Spleen (tissue), 11 donors: Measurements from ENCODE around the gene C4B. TPM values are rescaled to one million over a fixed set of nuclear protein-coding genes. Genes with fewer than 3 reads are reported as not detected.

Experiments
- DNase-seq: peaks from one replicate; pipeline ENCODE4 v3.0.0-alpha.2; 2020
- H3K27ac ChIP-seq, 8 donors: fragments of 200-600 bp; sonication (generic) in 7 of 8; 1 replicate in 4 of 8; 2 replicates in 4 of 8; pipeline versions ENCODE4 v1.5.0 to v1.8.0; 2016 to 2021; ENCODE audit warnings: inconsistent platforms in 4 of 8, mild to moderate bottlenecking in 4 of 8, moderate library complexity in 1 of 8
- H3K27me3 ChIP-seq, 7 donors: fragments of 200-600 bp; sonication (generic) in 6 of 7; replicated peaks in 1 of 7; 1 replicate in 4 of 7; 2 replicates in 3 of 7; pipeline versions ENCODE4 v1.5.0 to v1.8.0; 2016 to 2021; ENCODE audit warnings: inconsistent platforms in 3 of 7, mild to moderate bottlenecking in 1 of 7
- H3K36me3 ChIP-seq, 6 donors: fragments of 200-600 bp; sonication (generic) in 5 of 6; 1 replicate in 4 of 6; 2 replicates in 2 of 6; pipeline versions ENCODE4 v1.5.0 to v1.8.0; 2016 to 2021; ENCODE audit warnings: inconsistent platforms in 2 of 6
- H3K4me1 ChIP-seq, 6 donors: fragments of 200-600 bp; sonication (generic) in 5 of 6; 1 replicate in 3 of 6; 2 replicates in 3 of 6; pipeline versions ENCODE4 v1.5.0 to v1.8.0; 2016 to 2021; ENCODE audit warnings: inconsistent platforms in 3 of 6
- H3K4me3 ChIP-seq, 8 donors: fragments of 200-600 bp; sonication (generic) in 7 of 8; 1 replicate in 4 of 8; 2 replicates in 4 of 8; pipeline versions ENCODE4 v1.5.0 to v1.8.0; 2016 to 2021; ENCODE audit warnings: inconsistent platforms in 4 of 8, mild to moderate bottlenecking in 4 of 8, moderate library complexity in 2 of 8
- H3K9me3 ChIP-seq, 8 donors: fragments of 200-600 bp; sonication (generic) in 7 of 8; 1 replicate in 4 of 8; 2 replicates in 4 of 8; pipeline versions ENCODE4 v1.5.0 to v1.8.0; 2016 to 2021; ENCODE audit warnings: inconsistent platforms in 4 of 8
- POLR2A ChIP-seq, 3 donors: fragments of 450-650 bp; IDR thresholded peaks; one replicate each; pipeline ENCODE4 v1.5.1; 2017; ENCODE audit warnings: antibody characterized with exemption in 3 of 3, mild to moderate bottlenecking in 1 of 3
- POLR2AphosphoS5 ChIP-seq, 3 donors: sonication (generic); formaldehyde crosslinking; IDR thresholded peaks; one replicate each; pipeline ENCODE4 v1.5.1; 2017; ENCODE audit warnings: antibody characterized with exemption in 3 of 3
- WGBS, 5 donors: extraction: QIAGEN DNeasy Blood & Tissue Kit in 3 of 5; methylation state at CpG; one replicate each; pipeline versions ENCODE4 v1.1.5 to v1.1.7; 2013 to 2018; 5-methylcytosine and 5-hydroxymethylcytosine counted together
- intact Hi-C: fragments of 100-400 bp; cut with DNase I; formaldehyde crosslinking; loops from one replicate; pipeline ENCODE4 v1.15.0; 2023; ENCODE audit warnings: low total_unique reads
- polyA plus RNA-seq, 3 donors: library from polyadenylated mRNA; stranded (reverse); fragments of 200-250 nt; gene quantifications; one replicate each; pipeline ENCODE4 v1.2.1, GENCODE V29; 2013
- total RNA-seq, 7 donors: library from RNA; depleted of rRNA in 3 of 7; stranded (reverse); fragments of >200 nt in 3 of 7; fragmentation: NEBNext Ultra II Directional in 4 of 7; extraction: Animal tissue kit (Norgen Biotek cat#: 25700) in 4 of 7; gene quantifications; one replicate each; pipeline versions ENCODE4 v1.1.0 to v1.2.1, GENCODE V29; 2016 to 2021
- TF ChIP-seq, protein P1 (sequence below), 11 experiments: fragments of 200-600 bp in 7 of 11; fragments of 450-650 bp in 4 of 11; sonication (generic) in 4 of 11; IDR thresholded peaks in 8 of 11; conservative IDR thresholded peaks in 3 of 11; 1 replicate in 7 of 11; 2 replicates in 4 of 11; pipeline versions ENCODE4 v1.4.0 to v1.8.0; 2016 to 2021; ENCODE audit warnings: antibody characterized with exemption in 11 of 11, inconsistent platforms in 4 of 11, mild to moderate bottlenecking in 1 of 11
- donor health status: healthy with polysubstance abuse.
- donor health status: DM: no; HTN: no; CAD: no; lungs with moderate emphysema.
- donor health status: DM: no; HTN: no; CAD: no.
- donor health status: Bipolar disorder and iron deficiency.
- donor health status: healthy.
- donor health status: DM: no; HTN: no; CAD: no.
- donor health status: DM: yes; HTN: yes; CAD: no.

Gene C4B
- total and polyA plus RNA-seq, 10 donors = 57.8 to 308 (median 103) TPM

DNA sequence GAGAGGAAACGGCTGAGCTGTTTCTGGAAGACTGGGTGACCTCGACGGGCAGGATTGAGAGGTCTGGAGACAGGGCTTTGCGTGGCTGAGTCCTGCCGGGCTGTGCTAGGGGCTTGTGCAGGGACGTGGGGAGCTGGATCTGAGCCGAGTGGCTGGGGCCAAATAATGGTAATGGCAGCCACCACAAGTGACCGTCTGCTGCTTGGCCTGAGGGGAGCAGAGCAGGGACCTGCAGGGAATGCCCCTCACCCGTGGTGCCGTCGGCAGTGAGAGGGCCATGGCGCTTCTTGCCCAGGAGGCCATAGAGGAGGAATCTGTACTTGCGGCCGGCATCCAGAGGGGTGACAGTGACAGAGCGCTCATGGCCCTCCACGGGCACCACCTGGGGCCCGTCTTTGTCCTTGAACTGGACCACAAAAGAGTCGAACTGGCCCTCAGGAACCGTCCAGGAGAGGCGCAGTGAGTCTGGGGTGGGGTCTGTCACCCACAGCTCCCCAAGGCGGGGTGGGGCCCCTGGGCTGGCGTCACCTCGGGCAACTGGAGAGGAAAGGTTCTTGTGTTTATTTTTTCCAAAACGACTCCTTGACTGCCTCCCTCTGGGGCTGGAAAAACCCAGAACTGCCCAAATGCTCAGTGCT is 55.4 kb downstream of the C4B start:
- Histone ChIP-seq H3K36me3 (peaks cover 0 to 92% (median 11%) of the 10 kb centered on the region in 6 donors), H3K4me1 (no peaks in the 10 kb centered on the region), H3K4me3 (no peak overlapping the region), H3K27ac (no peak overlapping the region), H3K27me3 (no peaks in the 10 kb centered on the region), H3K9me3 (no peaks in the 10 kb centered on the region)
- 82 to 87% (median 85%) methylated on average over 19 to 24 of the region's 24 CpGs for WGBS, 5 donors
- no peak for TF ChIP-seq POLR2A (IDR thresholded peaks at IDR 0.05)
- no peak for DNase-seq
- intact Hi-C loops = no loop called here

GRCh38 chr6:32070814-32071543 is 56.4 kb downstream of the C4B start:
- Histone ChIP-seq H3K4me1 (no peaks in the 10 kb centered on the region), H3K9me3 (no peaks in the 10 kb centered on the region), H3K27ac (no peak overlapping the region), H3K36me3 (peaks cover 0 to 87% (median 11%) of the 10 kb centered on the region in 6 donors), H3K27me3 (no peaks in the 10 kb centered on the region), H3K4me3 (no peak overlapping the region)
- 72 to 86% (median 76%) methylated on average over 16 of the region's 16 CpGs for WGBS, 5 donors
- TF ChIP-seq, protein P1, sequence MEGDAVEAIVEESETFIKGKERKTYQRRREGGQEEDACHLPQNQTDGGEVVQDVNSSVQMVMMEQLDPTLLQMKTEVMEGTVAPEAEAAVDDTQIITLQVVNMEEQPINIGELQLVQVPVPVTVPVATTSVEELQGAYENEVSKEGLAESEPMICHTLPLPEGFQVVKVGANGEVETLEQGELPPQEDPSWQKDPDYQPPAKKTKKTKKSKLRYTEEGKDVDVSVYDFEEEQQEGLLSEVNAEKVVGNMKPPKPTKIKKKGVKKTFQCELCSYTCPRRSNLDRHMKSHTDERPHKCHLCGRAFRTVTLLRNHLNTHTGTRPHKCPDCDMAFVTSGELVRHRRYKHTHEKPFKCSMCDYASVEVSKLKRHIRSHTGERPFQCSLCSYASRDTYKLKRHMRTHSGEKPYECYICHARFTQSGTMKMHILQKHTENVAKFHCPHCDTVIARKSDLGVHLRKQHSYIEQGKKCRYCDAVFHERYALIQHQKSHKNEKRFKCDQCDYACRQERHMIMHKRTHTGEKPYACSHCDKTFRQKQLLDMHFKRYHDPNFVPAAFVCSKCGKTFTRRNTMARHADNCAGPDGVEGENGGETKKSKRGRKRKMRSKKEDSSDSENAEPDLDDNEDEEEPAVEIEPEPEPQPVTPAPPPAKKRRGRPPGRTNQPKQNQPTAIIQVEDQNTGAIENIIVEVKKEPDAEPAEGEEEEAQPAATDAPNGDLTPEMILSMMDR (IDR thresholded peaks at IDR 0.05 in 8 of 11, conservative IDR thresholded peaks at IDR 0.05 in 3 of 11) = no peak
- TF ChIP-seq POLR2AphosphoS5 (IDR thresholded peaks at IDR 0.05) (no peak), POLR2A (IDR thresholded peaks at IDR 0.05) (no peak)
- intact Hi-C loops = no loop called here
- no peak for DNase-seq

GRCh38 chr6:32073101-32073500 is 58.5 kb downstream of the C4B start:
- 66 to 78% (median 74%) methylated on average over 3 of the region's 3 CpGs for WGBS, 5 donors
- intact Hi-C loops = no loop called here
- no peak overlapping the region for H3K27ac ChIP-seq
- DNase-seq = no peak
- no peak overlapping the region for H3K4me3 ChIP-seq
- TF ChIP-seq, protein P1 (IDR thresholded peaks at IDR 0.05 in 8 of 11, conservative IDR thresholded peaks at IDR 0.05 in 3 of 11) = no peak
- TF ChIP-seq POLR2A (IDR thresholded peaks at IDR 0.05) (no peak), POLR2AphosphoS5 (IDR thresholded peaks at IDR 0.05) (no peak)
- H3K9me3 ChIP-seq = no peaks in the 10 kb centered on the region
- peaks cover 0 to 6% (median 0%) of the 10 kb centered on the region in 6 donors for H3K4me1 ChIP-seq
- H3K36me3 ChIP-seq = peaks cover 0 to 87% (median 11%) of the 10 kb centered on the region in 6 donors
- H3K27me3 ChIP-seq = no peaks in the 10 kb centered on the region

- Histone ChIP-seq H3K4me1 (peaks cover 0 to 6% (median 0%) of the 10 kb centered on the region in 6 donors), H3K27ac (no peak overlapping the region), H3K9me3 (no peaks in the 10 kb centered on the region), H3K36me3 (peaks cover 0 to 87% (median 10%) of the 10 kb centered on the region in 6 donors), H3K4me3 (no peak overlapping the region), H3K27me3 (no peaks in the 10 kb centered on the region)
- 86 to 95% (median 90%) methylated on average over 8 to 10 of the region's 10 CpGs for WGBS, 5 donors
- no peak for TF ChIP-seq POLR2AphosphoS5 (IDR thresholded peaks at IDR 0.05)
- TF ChIP-seq POLR2A (IDR thresholded peaks at IDR 0.05) = no peak
- TF ChIP-seq, protein P1 (IDR thresholded peaks at IDR 0.05 in 8 of 11, conservative IDR thresholded peaks at IDR 0.05 in 3 of 11) = no peak
- DNase-seq = no peak
- intact Hi-C loops = no loop called here
Observed at GRCh38 chr6:32073613-32074012, 59.0 kb downstream of the C4B start.
